ENCODE data around the gene TTC22. TPM values are rescaled to one million over a fixed set of nuclear protein-coding genes. Genes with fewer than 3 reads are reported as not detected.

The TTC22 gene
- total and polyA plus RNA-seq, 2 donors, result 1.0 to 2.1 TPM

GRCh38 chr1:54839824-54840223, 38.7 kb upstream of the TTC22 start:
- no peak for DNase-seq (ENCODE audit: extremely low spot score)

GRCh38 chr1:54838565-54839180, 37.5 kb upstream of the TTC22 start:
- no peaks in the 10 kb centered on the region for H3K36me3 ChIP-seq (ENCODE audit: insufficient read depth)
- H3K4me1 ChIP-seq (ENCODE audit: insufficient read depth), result no peaks in the 10 kb centered on the region
- WGBS, result 92% methylated on average over 5 of the region's 5 CpGs
- DNase-seq (ENCODE audit: extremely low spot score), result no peak
- no peak overlapping the region for H3K4me3 ChIP-seq (ENCODE audit: low read depth, low read length)
- no peak overlapping the region for H3K27ac ChIP-seq (ENCODE audit: low read depth)

More at GRCh38 chr1:54839824-54840223, 38.7 kb upstream of the TTC22 start:
- H3K4me1 ChIP-seq (ENCODE audit: insufficient read depth), result no peaks in the 10 kb centered on the region
- H3K36me3 ChIP-seq (ENCODE audit: insufficient read depth), result no peaks in the 10 kb centered on the region
- WGBS, result 67% methylated on average over 2 of the region's 2 CpGs
- H3K4me3 ChIP-seq (ENCODE audit: low read depth, low read length), result no peak overlapping the region
- H3K27ac ChIP-seq (ENCODE audit: low read depth), result no peak overlapping the region

- WGBS, result 76% methylated on average over 6 of the region's 6 CpGs
- no peak for DNase-seq (ENCODE audit: extremely low spot score)
- Histone ChIP-seq H3K27ac (ENCODE audit: low read depth) (no peak overlapping the region), H3K4me3 (ENCODE audit: low read depth, low read length) (no peak overlapping the region), H3K4me1 (ENCODE audit: insufficient read depth) (no peaks in the 10 kb centered on the region), H3K36me3 (ENCODE audit: insufficient read depth) (no peaks in the 10 kb centered on the region)
These were observed 36.1 kb upstream of the TTC22 start for GRCh38 chr1:54837002-54837853.

GRCh38 chr1:54836594-54836993, 35.5 kb upstream of the TTC22 start:
- DNase-seq (ENCODE audit: extremely low spot score), result no peak
- Histone ChIP-seq H3K4me1 (ENCODE audit: insufficient read depth) (no peaks in the 10 kb centered on the region), H3K27ac (ENCODE audit: low read depth) (no peak overlapping the region), H3K4me3 (ENCODE audit: low read depth, low read length) (no peak overlapping the region), H3K36me3 (ENCODE audit: insufficient read depth) (no peaks in the 10 kb centered on the region)
- 82% methylated on average over 8 of the region's 8 CpGs for WGBS

GRCh38 chr1:54835970-54836369, 34.8 kb upstream of the TTC22 start:
- DNase-seq (ENCODE audit: extremely low spot score), result no peak
- no peaks in the 10 kb centered on the region for H3K4me1 ChIP-seq (ENCODE audit: insufficient read depth)
- H3K27ac ChIP-seq (ENCODE audit: low read depth), result no peak overlapping the region
- no peak overlapping the region for H3K4me3 ChIP-seq (ENCODE audit: low read depth, low read length)
- whole genome bisulfite sequencing, result 56% methylated on average over 5 of the region's 5 CpGs
- no peaks in the 10 kb centered on the region for H3K36me3 ChIP-seq (ENCODE audit: insufficient read depth)

GRCh38 chr1:54835131-54835898, 34.2 kb upstream of the TTC22 start:
- DNase-seq (ENCODE audit: extremely low spot score), result no peak
- H3K4me3 ChIP-seq (ENCODE audit: low read depth, low read length), result no peak overlapping the region
- no peaks in the 10 kb centered on the region for H3K4me1 ChIP-seq (ENCODE audit: insufficient read depth)
- WGBS, result 80% methylated on average over 6 of the region's 6 CpGs
- H3K27ac ChIP-seq (ENCODE audit: low read depth), result no peak overlapping the region
- no peaks in the 10 kb centered on the region for H3K36me3 ChIP-seq (ENCODE audit: insufficient read depth)

GRCh38 chr1:54834007-54834541, 33.0 kb upstream of the TTC22 start:
- no peak overlapping the region for H3K4me3 ChIP-seq (ENCODE audit: low read depth, low read length)
- H3K4me1 ChIP-seq (ENCODE audit: insufficient read depth), result no peaks in the 10 kb centered on the region
- 93% methylated on average over 1 of the region's 1 CpG for WGBS
- H3K36me3 ChIP-seq (ENCODE audit: insufficient read depth), result no peaks in the 10 kb centered on the region
- H3K27ac ChIP-seq (ENCODE audit: low read depth), result no peak overlapping the region
- DNase-seq (ENCODE audit: extremely low spot score), result no peak

GRCh38 chr1:54833121-54833520, 32.0 kb upstream of the TTC22 start:
- 74% methylated on average over 9 of the region's 9 CpGs for whole genome bisulfite sequencing
- no peak overlapping the region for H3K27ac ChIP-seq (ENCODE audit: low read depth)
- H3K36me3 ChIP-seq (ENCODE audit: insufficient read depth), result no peaks in the 10 kb centered on the region
- no peaks in the 10 kb centered on the region for H3K4me1 ChIP-seq (ENCODE audit: insufficient read depth)
- no peak for DNase-seq (ENCODE audit: extremely low spot score)
- no peak overlapping the region for H3K4me3 ChIP-seq (ENCODE audit: low read depth, low read length)

- WGBS, result 90% methylated on average over 4 of the region's 4 CpGs
- no peak for DNase-seq (ENCODE audit: extremely low spot score)
- no peaks in the 10 kb centered on the region for H3K36me3 ChIP-seq (ENCODE audit: insufficient read depth)
- no peaks in the 10 kb centered on the region for H3K4me1 ChIP-seq (ENCODE audit: insufficient read depth)
- H3K4me3 ChIP-seq (ENCODE audit: low read depth, low read length), result no peak overlapping the region
- H3K27ac ChIP-seq (ENCODE audit: low read depth), result no peak overlapping the region
These were observed 25.2 kb upstream of the TTC22 start for GRCh38 chr1:54826226-54826816.

GRCh38 chr1:54825696-54826095, 24.6 kb upstream of the TTC22 start:
- no peaks in the 10 kb centered on the region for H3K36me3 ChIP-seq (ENCODE audit: insufficient read depth)
- no peak overlapping the region for H3K4me3 ChIP-seq (ENCODE audit: low read depth, low read length)
- H3K4me1 ChIP-seq (ENCODE audit: insufficient read depth), result no peaks in the 10 kb centered on the region
- H3K27ac ChIP-seq (ENCODE audit: low read depth), result no peak overlapping the region
- 95% methylated on average over 5 of the region's 5 CpGs for WGBS
- DNase-seq (ENCODE audit: extremely low spot score), result no peak

GRCh38 chr1:54823670-54824069, 22.5 kb upstream of the TTC22 start:
- no peak for DNase-seq (ENCODE audit: extremely low spot score)
- no peaks in the 10 kb centered on the region for H3K36me3 ChIP-seq (ENCODE audit: insufficient read depth)
- WGBS, result 90% methylated on average over 3 of the region's 3 CpGs
- no peak overlapping the region for H3K27ac ChIP-seq (ENCODE audit: low read depth)
- no peaks in the 10 kb centered on the region for H3K4me1 ChIP-seq (ENCODE audit: insufficient read depth)
- no peak overlapping the region for H3K4me3 ChIP-seq (ENCODE audit: low read depth, low read length)

- DNase-seq (ENCODE audit: extremely low spot score), result no peak
- H3K4me1 ChIP-seq (ENCODE audit: insufficient read depth), result no peaks in the 10 kb centered on the region
These were observed 18.6 kb upstream of the TTC22 start for GRCh38 chr1:54819733-54820132.

GRCh38 chr1:54819195-54819536, 18.0 kb upstream of the TTC22 start:
- DNase-seq (ENCODE audit: extremely low spot score), result no peak
- Histone ChIP-seq H3K4me1 (ENCODE audit: insufficient read depth) (no peaks in the 10 kb centered on the region), H3K4me3 (ENCODE audit: low read depth, low read length) (no peak overlapping the region), H3K27ac (ENCODE audit: low read depth) (no peak overlapping the region), H3K36me3 (ENCODE audit: insufficient read depth) (no peaks in the 10 kb centered on the region)
- 84% methylated on average over 4 of the region's 4 CpGs for WGBS

More at GRCh38 chr1:54819733-54820132, 18.6 kb upstream of the TTC22 start:
- Histone ChIP-seq H3K36me3 (ENCODE audit: insufficient read depth) (no peaks in the 10 kb centered on the region), H3K4me3 (ENCODE audit: low read depth, low read length) (no peak overlapping the region), H3K27ac (ENCODE audit: low read depth) (no peak overlapping the region)
